ENCODE results near the gene OR2L13. TPM values are rescaled to one million over a fixed set of nuclear protein-coding genes. Genes with fewer than 3 reads are reported as not detected.

The OR2L13 gene
- total RNA-seq (2014; rRNA removed; shearing (Covaris generic)): not detected in 2 replicates
- total RNA-seq (2022): not detected in 2 replicates
- not detected for Bru-seq, nascent RNA
- BruChase-seq, experiment 1, labeled RNA remaining after a 6-hour chase: not detected
- not detected for BruChase-seq, experiment 2, labeled RNA remaining after a 2-hour chase
- long read RNA-seq: 0 reads

DNA sequence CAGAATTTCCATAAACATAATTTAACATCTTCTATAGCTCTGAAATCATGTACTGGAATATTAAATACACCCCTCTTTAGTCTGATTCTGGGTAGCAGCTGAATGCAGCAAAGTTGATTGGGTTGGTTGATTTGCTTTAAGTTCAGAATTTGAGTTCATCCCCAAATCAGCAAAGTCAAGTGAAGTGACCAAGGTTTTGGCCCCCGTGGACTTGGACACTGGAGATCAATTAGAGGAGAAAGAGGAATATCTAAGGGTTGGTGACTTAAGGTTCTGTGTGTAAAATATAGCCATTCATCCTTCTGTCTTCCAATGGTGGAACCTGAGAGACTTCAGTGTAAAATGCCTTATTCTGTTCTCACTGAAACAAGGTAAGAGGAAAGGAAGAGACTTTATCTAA, at the start of gene OR2L13:
Gene OR2L13 (plus strand): TSS at position 301 of the 400 bp plus-strand sequence. CDS start 4,192 bp downstream, outside the sequence.
- H3K4me2 ChIP-seq (ENCODE audit: low read length): no peak within 1 kb of the TSS
- H4K20me1 ChIP-seq (ENCODE audit: insufficient read depth, low read length): no peaks in the 10 kb centered on the region
- ChIA-PET POLR2A (interaction anchor here (0.9 kb wide), 1 partner anchor 9 kb away, joined by 4 read pairs; no protein-coding TSS in a partner anchor), CTCF (ENCODE audit: unreplicated experiment) (no interaction called here)
- intact Hi-C loops (cut with micrococcal nuclease; ENCODE audit: unreplicated experiment): no loop called here
- H3K27ac ChIP-seq (ENCODE audit: low read depth, low read length, poor library complexity, severe bottlenecking): no peak within 1 kb of the TSS
- H2AFZ ChIP-seq (ENCODE audit: low read length): no peak within 1 kb of the TSS
- no peaks in the 10 kb centered on the region for H3K9me2 ChIP-seq (ENCODE audit: insufficient read depth, low read length)
- no peaks in the 10 kb centered on the region for H3K4me1 ChIP-seq (ENCODE audit: insufficient read depth, low read length, poor library complexity, severe bottlenecking)
- H3K9me3 ChIP-seq (ENCODE audit: low read length): no peaks in the 10 kb centered on the region
- H3K4me3 ChIP-seq (ENCODE audit: low read depth, low read length, poor library complexity, severe bottlenecking): no peak within 1 kb of the TSS
- H3K79me2 ChIP-seq (ENCODE audit: insufficient read depth, low read depth, low read length): no peaks in the 10 kb centered on the region
- no peaks in the 10 kb centered on the region for H3K36me3 ChIP-seq (ENCODE audit: insufficient read depth, low read length)
- TF ChIP-seq, protein P1, sequence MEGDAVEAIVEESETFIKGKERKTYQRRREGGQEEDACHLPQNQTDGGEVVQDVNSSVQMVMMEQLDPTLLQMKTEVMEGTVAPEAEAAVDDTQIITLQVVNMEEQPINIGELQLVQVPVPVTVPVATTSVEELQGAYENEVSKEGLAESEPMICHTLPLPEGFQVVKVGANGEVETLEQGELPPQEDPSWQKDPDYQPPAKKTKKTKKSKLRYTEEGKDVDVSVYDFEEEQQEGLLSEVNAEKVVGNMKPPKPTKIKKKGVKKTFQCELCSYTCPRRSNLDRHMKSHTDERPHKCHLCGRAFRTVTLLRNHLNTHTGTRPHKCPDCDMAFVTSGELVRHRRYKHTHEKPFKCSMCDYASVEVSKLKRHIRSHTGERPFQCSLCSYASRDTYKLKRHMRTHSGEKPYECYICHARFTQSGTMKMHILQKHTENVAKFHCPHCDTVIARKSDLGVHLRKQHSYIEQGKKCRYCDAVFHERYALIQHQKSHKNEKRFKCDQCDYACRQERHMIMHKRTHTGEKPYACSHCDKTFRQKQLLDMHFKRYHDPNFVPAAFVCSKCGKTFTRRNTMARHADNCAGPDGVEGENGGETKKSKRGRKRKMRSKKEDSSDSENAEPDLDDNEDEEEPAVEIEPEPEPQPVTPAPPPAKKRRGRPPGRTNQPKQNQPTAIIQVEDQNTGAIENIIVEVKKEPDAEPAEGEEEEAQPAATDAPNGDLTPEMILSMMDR (conservative IDR thresholded peaks at IDR 0.05; ENCODE audit: low read length): no peak
- TF ChIP-seq EZH2phosphoT487 (IDR thresholded peaks at IDR 0.05; ENCODE audit: borderline replicate concordance, low read depth, low read length): no peak
- DNase-seq (ENCODE audit: low spot score): no peak
- no TSS peak for BruUV-seq (replicated peaks)

DNA sequence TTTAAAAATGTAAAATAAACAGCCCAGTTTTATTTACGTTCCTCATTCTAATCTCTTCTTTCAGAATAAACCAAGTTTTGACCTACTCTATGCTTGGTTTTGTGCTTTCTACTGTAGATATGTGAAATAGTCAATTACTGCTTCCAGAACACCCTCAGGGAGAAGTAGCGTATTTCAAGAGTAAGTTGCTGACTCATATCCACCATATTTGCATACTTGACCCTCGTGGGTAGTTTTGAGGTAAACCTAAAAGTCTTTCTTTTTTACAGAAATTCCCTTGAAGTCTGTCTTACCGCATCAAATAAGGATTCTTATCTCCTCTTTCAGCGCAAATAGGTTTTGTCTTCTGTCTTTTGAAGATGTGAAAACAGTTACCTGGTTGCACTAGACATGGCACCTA, 49.8 kb upstream of the OR2L13 start:
- H3K4me2 ChIP-seq (ENCODE audit: low read length): no peak overlapping the region
- no TSS peak for BruUV-seq (replicated peaks)
- no peaks in the 10 kb centered on the region for H3K9me2 ChIP-seq (ENCODE audit: insufficient read depth, low read length)
- H4K20me1 ChIP-seq (ENCODE audit: insufficient read depth, low read length): no peaks in the 10 kb centered on the region
- no peak overlapping the region for H3K27ac ChIP-seq (ENCODE audit: low read depth, low read length, poor library complexity, severe bottlenecking)
- DNase-seq (ENCODE audit: low spot score): no peak
- no peaks in the 10 kb centered on the region for H3K9me3 ChIP-seq (ENCODE audit: low read length)
- intact Hi-C loops (cut with micrococcal nuclease; ENCODE audit: unreplicated experiment): no loop called here
- ChIA-PET POLR2A (no interaction called here), CTCF (ENCODE audit: unreplicated experiment) (no interaction called here)
- no peak for TF ChIP-seq EZH2phosphoT487 (IDR thresholded peaks at IDR 0.05; ENCODE audit: borderline replicate concordance, low read depth, low read length)
- H3K4me3 ChIP-seq (ENCODE audit: low read depth, low read length, poor library complexity, severe bottlenecking): no peak overlapping the region
- no peaks in the 10 kb centered on the region for H3K4me1 ChIP-seq (ENCODE audit: insufficient read depth, low read length, poor library complexity, severe bottlenecking)
- no peaks in the 10 kb centered on the region for H3K79me2 ChIP-seq (ENCODE audit: insufficient read depth, low read depth, low read length)
- H3K36me3 ChIP-seq (ENCODE audit: insufficient read depth, low read length): no peaks in the 10 kb centered on the region
- H2AFZ ChIP-seq (ENCODE audit: low read length): no peak overlapping the region

GRCh38 chr1:248046536-248046935, 48.4 kb upstream of the OR2L13 start, which contains the start of gene OR2L3:
Gene OR2L3 (plus strand): TSS chr1:248046836. CDS start chr1:248060682, 13,846 bp downstream.
- H3K4me1 ChIP-seq (ENCODE audit: insufficient read depth, low read length, poor library complexity, severe bottlenecking): no peaks in the 10 kb centered on the region
- POLR2A ChIA-PET: no interaction called here
- TF ChIP-seq, protein P1 (conservative IDR thresholded peaks at IDR 0.05; ENCODE audit: low read length): no peak
- no peak for TF ChIP-seq EZH2phosphoT487 (IDR thresholded peaks at IDR 0.05; ENCODE audit: borderline replicate concordance, low read depth, low read length)
- H3K9me2 ChIP-seq (ENCODE audit: insufficient read depth, low read length): no peaks in the 10 kb centered on the region
- no peak for DNase-seq (ENCODE audit: low spot score)
- H2AFZ ChIP-seq (ENCODE audit: low read length): no peak within 1 kb of the TSS
- no peak within 1 kb of the TSS for H3K27ac ChIP-seq (ENCODE audit: low read depth, low read length, poor library complexity, severe bottlenecking)
- H4K20me1 ChIP-seq (ENCODE audit: insufficient read depth, low read length): no peaks in the 10 kb centered on the region
- H3K4me3 ChIP-seq (ENCODE audit: low read depth, low read length, poor library complexity, severe bottlenecking): no peak within 1 kb of the TSS
- intact Hi-C loops (cut with micrococcal nuclease; ENCODE audit: unreplicated experiment): no loop called here
- H3K79me2 ChIP-seq (ENCODE audit: insufficient read depth, low read depth, low read length): no peaks in the 10 kb centered on the region
- no peak within 1 kb of the TSS for H3K4me2 ChIP-seq (ENCODE audit: low read length)
- H3K36me3 ChIP-seq (ENCODE audit: insufficient read depth, low read length): no peaks in the 10 kb centered on the region
- H3K9me3 ChIP-seq (ENCODE audit: low read length): no peaks in the 10 kb centered on the region
- CTCF ChIA-PET (ENCODE audit: unreplicated experiment): no interaction called here
- BruUV-seq (replicated peaks): no TSS peak

Data from OCI-LY7 (cell line).